HUDEP-2 (cell line): ENCODE measurements around the gene MAGED2.
A peak's percentile ranks its signal among the peaks of the same experiment; 100 is the strongest.
"Not testable (repeated sequence)": the region's sequence is repeated elsewhere in the genome, so short reads cannot be mapped to it uniquely, and the experiment has no call there.

Source experiments
- DNase-seq, 76 experiments: peaks; one replicate each; lab custom pipeline; 2025; ENCODE audit not compliant: unreplicated experiment in 76 of 76; lab: John Stamatoyannopoulos, UW

MAGED2 gene, protein sequence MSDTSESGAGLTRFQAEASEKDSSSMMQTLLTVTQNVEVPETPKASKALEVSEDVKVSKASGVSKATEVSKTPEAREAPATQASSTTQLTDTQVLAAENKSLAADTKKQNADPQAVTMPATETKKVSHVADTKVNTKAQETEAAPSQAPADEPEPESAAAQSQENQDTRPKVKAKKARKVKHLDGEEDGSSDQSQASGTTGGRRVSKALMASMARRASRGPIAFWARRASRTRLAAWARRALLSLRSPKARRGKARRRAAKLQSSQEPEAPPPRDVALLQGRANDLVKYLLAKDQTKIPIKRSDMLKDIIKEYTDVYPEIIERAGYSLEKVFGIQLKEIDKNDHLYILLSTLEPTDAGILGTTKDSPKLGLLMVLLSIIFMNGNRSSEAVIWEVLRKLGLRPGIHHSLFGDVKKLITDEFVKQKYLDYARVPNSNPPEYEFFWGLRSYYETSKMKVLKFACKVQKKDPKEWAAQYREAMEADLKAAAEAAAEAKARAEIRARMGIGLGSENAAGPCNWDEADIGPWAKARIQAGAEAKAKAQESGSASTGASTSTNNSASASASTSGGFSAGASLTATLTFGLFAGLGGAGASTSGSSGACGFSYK

DNA sequence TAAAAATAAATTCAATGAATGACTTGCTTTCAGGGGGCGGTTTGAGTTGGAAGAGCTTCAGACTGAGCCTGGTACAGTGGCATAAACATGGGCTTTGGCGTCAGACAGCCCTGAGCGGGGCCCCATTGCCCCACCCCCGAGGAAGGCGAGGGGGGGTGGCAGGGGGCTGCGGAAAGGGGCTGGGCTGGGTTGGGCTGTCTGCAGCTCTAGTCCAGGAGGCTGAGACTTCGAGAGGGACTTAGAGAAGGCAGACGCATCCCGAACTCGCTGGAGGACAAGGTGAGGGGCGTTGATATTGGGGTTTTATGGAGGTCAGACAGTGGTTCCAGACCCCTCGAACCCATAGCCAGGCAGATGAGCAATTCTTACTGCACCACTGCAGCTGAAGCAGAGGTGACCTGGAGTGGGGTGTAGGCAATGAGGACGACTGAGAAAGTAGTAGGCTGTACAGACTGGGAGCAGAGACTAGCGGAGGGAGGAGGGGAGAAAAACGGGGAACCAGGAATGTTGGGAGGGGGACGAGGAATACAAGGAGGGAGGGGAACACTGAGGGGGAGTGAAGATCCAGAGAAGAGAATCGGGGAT, at the start of gene MAGED2:
TSS of gene MAGED2 (plus strand) at position 222 of the 585 bp plus-strand sequence. CDS start 1,587 bp downstream, outside the sequence.
- peak in 6 of 76 experiments; percentile 0 to 11 (median 4) for DNase-seq

DNA sequence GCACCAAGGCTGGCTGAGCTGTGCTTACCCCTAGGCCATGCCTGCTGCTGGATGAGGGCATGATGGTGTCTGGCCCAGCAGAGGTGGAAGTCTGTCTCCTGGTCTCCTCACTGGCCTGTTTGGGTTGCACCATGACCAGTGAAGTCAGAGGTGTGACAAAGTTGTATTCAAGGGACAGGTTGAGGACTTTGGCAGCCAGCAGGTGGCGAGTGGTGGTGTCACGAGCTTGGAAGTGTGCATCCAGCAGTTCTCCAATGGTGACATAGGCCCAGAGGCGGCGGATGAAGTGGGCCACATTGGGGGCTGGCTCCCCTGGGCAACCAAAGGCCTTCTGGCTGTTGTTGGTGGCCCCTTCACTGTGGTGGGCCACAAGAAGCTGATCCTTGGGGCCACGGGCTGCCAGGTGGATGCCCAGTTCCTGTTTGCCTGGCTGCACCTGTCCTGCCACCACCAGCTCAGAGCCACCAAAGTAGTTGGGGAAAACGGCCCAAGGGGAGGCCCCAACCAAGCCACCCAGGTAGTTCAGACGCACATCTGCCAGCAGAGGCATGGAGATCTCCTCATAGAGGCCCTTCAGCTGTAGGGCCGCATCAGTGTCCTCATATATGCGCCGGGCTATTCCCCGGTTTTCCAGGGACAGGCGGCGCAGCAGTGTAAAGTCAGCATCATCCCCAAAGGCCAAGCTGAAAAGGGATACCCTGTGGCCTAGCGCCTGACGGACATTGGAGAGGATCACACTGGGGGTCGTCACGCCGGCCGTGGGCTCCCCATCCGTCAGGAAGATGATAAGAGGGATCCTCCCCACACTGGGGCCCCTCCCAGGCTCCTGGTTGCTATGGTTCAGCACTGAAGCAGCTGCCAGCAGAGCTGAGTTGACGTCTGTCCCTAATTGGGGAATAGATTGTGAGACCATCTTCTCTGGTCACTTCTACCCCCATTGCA, 49.2 kb upstream of the MAGED2 start:
- no peak for DNase-seq

DNA sequence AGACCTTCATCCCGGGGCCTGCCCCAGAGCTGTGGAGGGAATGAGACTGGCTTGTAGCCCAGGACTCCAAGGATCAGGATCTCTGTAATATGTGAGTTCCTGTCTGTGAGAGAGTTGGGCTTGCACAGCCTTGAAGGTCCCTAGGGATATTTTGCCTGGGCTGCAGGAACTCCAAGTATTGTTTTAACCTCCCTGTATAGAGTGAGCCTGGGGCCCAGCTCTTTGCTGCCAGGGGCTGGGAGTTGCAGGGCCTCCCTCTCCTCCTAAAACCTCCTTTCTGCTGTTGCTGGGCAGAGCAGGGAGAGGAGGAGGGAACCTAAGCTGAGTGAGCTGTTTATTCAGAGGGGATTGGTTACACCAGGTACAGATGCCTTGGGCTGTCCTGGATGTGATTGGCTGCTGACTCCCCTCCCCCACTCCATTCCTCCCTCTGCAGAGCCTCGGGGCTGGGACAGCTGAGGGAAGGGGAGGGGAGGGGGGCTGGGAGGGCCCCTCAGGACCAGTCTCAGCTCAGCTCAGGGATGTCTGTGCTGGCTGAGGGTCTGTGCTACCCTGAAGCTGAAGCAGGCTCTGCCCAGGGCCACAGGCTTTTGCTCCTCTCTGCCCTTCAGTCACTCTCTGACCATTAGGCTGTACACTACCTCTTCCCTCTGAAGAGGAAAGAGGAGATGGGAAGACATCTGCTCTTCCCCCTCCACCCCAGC, 33.0 kb upstream of the MAGED2 start:
- not testable (repeated sequence) for DNase-seq

DNA sequence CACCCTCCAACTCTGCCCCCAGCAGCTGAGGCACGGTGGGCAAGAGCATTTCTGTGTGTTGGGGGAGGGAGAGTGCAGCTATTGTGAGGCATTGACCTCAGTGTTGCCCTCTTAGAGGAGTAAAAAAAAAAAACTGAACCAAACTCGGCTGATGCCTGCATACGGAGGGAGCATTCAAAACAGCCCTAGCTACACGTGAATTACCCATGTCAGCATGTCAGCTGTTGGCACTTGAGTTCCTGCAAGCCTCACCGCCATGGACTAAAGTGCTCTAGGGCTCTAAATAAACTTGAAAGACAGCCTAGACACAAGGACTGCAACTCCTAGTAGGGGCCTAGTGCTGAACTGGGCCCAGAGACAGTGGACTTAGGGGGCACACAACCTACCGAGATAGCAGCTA, 31.5 kb upstream of the MAGED2 start:
- DNase-seq: no peak

DNA sequence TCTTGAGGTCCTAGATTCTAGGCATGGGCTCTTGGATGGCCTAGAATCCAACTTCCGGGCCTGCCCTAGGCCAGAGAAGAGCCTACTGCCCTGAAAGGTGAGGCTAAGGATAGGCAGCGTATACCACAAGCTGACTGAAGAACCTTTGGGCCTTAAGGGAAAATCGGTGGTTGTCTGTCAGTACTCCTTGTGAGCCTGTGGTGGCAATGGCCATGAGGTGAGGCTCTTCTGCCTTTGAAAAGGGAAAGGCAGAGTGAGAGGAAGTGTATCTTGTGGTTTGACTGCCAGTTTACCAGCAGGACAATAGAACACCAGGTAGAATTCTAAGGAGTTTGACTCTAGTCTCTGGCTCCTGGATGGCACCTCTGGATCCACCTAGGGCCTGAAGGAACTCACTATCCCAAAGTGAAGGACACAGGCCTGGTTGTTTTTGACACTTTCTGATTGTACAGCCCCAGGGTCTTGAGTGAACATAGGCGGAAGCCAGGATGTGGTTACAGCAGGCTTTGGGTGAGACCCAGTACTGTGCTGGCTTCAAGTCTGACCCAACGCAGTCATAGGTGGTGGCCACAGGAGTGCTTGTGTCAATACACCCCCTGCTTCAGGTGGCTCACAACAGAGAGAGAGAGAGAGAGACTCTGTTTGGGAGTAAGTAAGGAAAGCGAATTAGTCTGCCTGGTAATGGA, 30.4 kb upstream of the MAGED2 start:
- no peak for DNase-seq

DNA sequence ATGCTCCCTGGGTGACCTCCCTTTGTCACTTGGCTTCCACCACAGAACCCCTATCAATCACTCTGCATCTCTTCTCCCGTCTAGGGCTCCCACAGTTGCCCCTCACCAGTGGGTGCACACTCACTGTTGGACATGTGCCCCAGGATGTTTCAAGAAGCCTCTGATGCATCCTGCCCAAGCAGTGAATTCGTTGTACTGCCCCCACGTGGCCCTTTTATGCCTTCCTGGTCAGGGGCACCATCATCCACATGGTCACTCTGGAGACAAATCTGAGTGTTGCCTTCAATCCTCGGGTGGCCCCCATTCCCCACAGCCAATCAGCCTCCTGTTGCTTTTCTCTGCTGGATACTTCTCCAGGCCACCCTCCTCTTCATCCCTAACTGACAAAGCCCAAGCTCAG, 21.6 kb upstream of the MAGED2 start:
- peak in 3 of 76 experiments; percentile 1 to 6 (median 2) for DNase-seq

DNA sequence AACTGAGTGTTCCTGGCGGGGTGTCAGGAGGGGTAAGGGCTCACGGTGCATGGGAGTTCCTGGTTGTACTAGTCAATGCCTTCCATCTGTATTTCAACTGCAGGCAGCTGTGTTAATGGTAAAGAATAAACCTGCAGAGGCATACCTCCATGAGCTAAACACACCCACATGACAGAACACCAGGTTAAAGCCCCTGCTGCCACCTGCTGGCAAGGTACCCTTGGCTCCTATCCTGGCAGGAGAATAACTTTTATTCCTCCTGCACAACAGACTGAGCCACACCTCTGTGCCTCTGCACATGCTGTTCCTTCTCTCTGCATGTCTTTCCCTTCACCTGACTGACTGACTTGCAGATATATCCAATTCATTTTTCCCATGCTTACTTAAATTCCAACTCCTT, 20.6 kb upstream of the MAGED2 start:
- peak in 4 of 76 experiments; percentile 0 to 3 (median 0) for DNase-seq

DNA sequence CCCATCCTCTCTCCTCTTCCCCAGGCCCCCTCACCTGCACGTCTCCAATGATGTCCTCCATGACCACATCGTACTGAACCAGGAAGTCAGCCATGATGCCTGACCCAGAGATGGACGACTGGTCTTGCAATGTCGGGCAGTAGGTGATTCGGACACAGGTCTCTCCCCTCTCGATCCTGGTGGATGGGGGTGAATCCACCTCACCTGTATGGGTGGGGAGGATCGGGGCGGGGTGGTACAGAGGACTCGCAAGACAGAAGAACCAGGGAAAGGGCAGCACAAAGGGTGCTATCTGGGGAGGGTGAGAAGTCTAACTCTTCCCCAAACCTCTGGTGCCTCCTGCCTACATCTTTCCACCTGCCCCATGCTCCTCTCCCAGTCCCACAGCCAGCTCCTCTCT, 19.1 kb upstream of the MAGED2 start:
- no peak for DNase-seq

DNA sequence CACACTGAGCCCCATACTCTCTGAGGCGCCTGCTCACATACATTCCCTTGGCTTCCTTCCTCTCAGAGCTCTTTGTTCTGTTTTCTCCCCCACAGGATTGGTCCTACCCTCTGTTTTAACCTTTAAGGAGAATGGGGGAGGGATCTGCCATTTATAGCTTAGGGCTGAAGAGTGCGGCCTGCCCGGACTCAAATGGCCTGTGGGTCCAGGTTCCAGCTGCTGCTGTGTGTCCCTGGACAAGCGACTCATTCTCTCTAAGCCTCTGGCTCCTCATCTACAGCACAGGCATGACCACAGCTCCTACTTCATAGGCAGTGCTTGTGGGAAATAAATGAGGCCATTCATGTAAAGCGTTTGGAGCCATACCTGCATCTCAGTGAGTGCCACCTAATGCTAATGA, 18.1 kb upstream of the MAGED2 start:
- not testable (repeated sequence) for DNase-seq

DNA sequence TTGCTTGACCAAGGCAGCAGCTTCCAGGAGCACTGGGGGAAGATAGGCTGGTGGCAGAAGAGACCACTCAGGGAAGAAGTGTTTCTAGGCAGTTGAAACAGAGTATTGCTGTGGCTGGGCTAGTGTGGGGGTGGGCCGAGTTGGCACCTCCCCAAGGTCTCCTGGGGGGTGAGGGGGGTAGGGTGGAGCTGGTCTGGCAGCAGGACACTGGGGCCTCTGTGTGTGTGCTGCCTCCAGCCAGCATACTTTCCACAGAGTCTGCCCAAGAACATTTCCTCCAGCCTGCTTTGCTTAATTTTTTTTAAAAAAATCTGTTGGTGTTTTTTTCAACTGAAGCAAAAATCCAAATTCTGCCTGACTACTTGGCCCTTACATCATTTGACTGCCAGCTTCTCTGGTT, 13.5 kb upstream of the MAGED2 start:
- DNase-seq: no peak

DNA sequence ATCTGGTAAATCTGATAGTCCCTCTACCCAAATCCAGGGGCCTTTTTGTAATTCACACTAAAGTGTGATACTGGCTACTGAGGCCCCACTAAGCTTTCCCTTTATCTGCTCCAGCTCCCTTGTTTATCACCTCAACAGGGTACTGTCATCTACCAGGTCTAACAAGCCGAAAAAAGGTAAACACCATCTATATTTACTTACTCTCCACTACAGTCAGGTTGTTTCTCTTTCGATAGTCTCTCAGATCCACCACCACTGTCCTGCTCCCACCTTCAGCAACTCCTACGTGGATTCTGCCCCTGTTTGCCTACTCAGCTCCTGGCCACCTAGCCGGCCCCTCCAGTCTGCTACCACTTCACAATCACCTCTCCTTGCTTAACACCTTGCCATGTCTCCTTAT, 12.8 kb upstream of the MAGED2 start:
- no peak for DNase-seq

DNA sequence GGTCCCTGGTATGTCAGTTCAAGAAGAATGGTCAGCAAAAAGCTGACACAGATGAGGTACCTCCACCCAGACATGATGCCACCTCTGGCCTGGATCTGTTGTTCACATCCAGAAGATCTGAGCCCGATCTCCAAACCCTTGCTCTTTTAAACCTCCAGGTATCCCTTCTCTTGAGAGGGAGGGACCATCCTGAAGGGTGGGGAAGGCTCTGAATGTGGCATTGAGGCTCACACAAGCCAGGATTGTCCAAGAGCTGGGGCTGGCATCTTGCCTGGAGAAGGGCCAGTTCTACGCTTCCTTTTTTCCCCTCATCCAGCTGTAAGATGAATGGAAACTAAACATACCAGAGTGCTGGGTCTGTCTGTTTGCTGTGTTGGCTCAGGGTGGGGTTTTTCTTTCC, 9.4 kb upstream of the MAGED2 start, which contains the start of gene ITIH6:
TSS of gene ITIH6 (minus strand) at position 119 of the 400 bp plus-strand sequence. CDS start at position 74, 45 bp downstream.
- no peak for DNase-seq

DNA sequence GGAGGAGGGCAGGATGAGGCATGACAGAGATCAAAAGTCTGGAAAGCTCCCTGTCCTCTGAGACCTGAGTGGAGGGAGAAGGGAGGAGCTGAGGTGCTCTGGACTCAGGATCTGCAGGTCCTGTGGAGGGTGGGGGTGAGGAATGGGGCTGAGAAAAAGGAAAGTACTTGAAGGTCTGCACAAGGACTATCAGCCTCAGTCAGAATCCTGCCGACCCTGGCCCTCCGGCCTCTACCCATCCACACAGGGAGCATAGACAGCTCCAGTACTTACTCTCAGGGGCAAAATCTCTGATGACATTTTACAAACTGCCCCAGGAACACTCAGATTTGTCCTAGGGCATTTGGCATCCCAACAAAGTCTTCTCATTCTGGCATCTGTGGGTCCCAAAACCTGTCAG, 8.5 kb upstream of the MAGED2 start:
- no peak for DNase-seq

DNA sequence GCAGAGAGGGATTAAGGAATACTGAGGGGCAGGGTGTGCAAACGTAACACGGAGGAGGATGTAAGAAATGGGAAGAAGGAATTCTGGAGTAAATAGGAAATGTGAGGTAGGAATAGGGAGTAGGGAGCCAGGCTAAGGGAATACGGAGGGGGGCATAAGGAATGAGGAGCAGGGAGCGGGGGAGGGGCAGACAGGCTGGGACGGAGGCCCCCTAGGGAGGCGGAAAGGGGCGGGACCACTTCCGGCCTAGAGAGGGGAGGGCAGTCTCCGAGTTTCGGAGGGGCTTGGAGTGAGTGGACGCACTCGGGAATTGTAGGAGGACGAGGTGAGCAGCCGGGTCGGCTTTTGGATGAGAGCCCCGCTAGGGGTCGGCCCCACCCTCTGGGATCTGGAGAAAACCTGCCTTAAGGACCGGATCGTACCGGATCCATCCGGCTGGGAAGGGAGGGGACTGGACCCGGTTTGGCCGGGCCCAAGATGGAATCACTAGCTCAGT, 612 bp downstream of the MAGED2 start:
- peak in 24 of 76 experiments; percentile 3 to 52 (median 17) for DNase-seq

DNA sequence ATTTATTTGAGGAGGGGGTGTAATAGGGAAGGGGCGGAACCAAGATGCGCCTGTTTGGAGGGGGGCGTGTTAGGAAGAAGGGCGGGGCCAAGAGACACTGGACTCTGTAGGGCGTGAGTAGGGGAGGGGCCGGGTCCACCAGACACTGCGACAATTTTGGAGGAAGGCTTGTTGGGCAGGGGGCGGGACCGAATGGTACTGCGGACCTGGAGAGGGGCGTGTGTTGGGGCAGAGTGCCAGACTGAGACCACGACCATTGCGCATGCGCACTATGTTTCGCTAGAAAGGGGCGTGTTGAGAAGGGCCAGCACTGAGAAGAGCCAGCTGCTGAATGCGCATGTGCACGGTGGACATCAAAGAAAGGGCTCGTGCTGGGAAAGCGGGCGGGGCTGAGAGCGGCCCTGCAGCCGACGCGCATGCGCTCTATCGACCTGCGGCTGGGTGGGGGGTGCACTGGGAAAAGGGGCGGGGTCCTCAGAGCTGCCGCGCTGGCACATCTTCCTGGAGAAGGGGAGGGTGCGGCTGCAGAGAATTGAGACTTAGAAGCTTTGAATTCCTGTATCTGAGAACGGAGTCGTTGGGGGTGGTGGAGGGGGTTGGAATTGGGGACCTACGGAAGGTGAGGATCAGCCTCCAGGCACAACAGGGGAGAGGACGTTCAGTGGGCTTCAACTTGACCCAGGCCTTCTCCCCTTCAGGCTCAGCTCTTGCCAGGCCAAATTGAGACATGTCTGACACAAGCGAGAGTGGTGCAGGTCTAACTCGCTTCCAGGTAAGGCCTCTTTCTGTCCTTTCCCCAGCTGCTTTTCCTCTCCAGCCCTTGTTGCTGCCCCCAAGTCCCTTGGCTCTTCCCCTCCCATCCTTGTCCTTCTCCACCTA, 1.3 kb downstream of the MAGED2 start:
- peak; percentile 22 to 90 (median 78) for DNase-seq

DNA sequence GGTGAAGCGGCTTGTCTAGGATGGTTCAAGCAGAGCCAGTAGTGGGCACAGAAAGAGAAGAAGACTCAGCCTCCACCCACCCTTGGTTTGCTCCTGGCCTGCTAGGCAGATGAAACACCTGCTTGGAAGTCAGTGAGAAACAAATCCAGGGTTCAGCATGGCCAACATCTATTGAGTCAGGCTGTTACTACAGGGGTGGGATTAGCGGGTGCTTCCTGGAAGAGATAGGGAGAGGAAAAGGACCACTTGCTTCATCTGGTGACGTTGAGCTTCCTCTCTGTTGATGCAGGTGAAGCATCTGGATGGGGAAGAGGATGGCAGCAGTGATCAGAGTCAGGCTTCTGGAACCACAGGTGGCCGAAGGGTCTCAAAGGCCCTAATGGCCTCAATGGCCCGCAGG, 3.0 kb downstream of the MAGED2 start:
- DNase-seq: no peak

DNA sequence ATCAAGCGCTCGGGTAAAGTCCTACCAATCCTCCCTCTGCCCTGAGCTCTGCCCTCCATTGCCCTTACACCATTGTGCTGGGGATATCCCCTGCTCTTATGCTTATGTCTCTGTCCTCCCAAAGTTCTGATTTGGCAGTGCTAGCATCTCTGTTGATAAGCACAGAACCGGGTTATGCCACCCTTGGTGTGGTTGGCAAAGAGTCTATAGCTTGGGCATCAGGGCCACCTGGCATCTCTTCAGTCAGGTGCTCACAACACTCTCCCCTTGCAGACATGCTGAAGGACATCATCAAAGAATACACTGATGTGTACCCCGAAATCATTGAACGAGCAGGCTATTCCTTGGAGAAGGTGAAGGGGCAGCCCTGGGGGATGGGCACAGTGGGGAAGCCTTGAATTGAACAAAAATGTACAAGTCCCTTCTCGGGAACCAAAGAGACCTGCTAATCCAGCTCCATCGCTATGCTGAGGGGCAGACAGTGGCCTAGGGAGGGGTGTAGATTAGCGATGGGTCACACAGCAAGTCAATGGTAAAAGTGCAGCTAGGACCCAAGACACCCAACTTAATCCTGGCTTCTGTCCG, 3.8 kb downstream of the MAGED2 start:
- no peak for DNase-seq

DNA sequence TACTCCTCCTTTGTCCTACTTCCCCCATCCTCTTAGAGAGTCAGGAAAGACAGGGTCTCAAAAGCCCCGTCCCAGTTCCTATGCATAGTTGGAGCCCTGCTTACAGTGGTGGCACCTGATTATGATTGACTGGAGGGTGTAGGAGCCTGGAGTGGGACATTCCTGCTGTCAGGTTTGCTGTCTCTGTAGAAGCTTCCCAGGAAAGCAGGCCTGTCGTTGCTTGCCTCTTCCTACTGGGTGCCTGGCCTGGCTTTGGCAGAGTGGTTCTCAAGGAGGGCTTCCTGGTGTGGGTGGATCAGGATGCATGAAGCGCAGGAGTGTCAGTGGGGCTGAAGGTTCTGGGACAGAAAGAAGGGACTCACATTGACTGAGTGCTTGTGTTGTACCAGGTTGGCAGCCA, 4.8 kb downstream of the MAGED2 start:
- DNase-seq: no peak
